ENCODE results near the gene CXCL11. TPM values are rescaled to one million over a fixed set of nuclear protein-coding genes. Genes with fewer than 3 reads are reported as not detected.

Gene CXCL11
- total RNA-seq, 1 experiment from 2014 or later, result not detected

DNA sequence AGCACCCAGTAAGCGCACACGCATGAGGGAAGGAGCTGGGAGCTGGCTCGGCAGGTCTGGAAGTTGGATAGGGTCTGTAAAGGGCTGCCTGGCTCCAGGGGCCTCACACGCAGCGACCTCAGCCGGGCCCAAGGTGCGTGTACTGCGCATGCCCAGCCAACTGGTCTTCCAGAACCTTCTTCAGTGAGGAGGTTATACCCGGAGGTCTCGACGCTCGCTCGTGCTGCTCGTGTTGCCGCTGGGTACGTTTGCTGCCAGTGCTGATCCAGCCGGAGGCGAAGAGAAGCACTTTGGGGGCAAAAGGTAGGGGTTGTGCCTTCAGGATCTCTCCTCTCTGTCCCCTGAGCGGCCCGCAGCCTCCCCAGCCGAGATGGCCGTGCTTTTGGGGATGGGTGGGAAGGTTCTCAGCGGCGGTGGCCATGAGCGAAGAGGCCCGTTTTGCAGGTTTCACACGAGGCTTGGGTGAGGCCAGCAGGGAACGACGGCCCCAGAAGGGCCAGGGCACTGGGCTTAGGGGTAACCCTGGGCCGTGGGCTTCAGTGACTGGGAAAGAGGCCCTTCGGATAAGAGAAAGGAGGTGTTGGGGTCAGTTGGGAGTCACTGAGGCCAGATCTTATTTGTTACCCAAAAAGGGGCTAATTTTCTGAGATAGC, 24.7 kb downstream of the CXCL11 start:
- Mint-ChIP-seq H3K4me3 (ENCODE audit: unreplicated experiment) (no peak overlapping the region), H3K4me1 (ENCODE audit: low read depth, unreplicated experiment) (peaks cover 39% of the 10 kb centered on the region), H3K36me3 (ENCODE audit: insufficient read depth, unreplicated experiment) (no peaks in the 10 kb centered on the region), H3K27ac (ENCODE audit: unreplicated experiment) (no peak overlapping the region), H3K9me3 (ENCODE audit: unreplicated experiment) (no peaks in the 10 kb centered on the region), H3K27me3 (ENCODE audit: insufficient read depth, unreplicated experiment) (no peaks in the 10 kb centered on the region)
- no peaks in the 10 kb centered on the region for H3K36me3 ChIP-seq (ENCODE audit: control insufficient read depth, insufficient read depth, low read length)
- H3K4me3 ChIP-seq (ENCODE audit: low read depth, low read length), result no peak overlapping the region
- no peaks in the 10 kb centered on the region for H3K27me3 ChIP-seq (replicated peaks; ENCODE audit: control insufficient read depth, insufficient read depth, low read length)
- CTCF ChIA-PET, result no interaction called here
- POLR2A ChIA-PET, result no interaction called here
- intact Hi-C loops (cut with micrococcal nuclease; ENCODE audit: unreplicated experiment), result no loop called here
- no peaks in the 10 kb centered on the region for H3K9me3 ChIP-seq
- TF ChIP-seq, protein P1, sequence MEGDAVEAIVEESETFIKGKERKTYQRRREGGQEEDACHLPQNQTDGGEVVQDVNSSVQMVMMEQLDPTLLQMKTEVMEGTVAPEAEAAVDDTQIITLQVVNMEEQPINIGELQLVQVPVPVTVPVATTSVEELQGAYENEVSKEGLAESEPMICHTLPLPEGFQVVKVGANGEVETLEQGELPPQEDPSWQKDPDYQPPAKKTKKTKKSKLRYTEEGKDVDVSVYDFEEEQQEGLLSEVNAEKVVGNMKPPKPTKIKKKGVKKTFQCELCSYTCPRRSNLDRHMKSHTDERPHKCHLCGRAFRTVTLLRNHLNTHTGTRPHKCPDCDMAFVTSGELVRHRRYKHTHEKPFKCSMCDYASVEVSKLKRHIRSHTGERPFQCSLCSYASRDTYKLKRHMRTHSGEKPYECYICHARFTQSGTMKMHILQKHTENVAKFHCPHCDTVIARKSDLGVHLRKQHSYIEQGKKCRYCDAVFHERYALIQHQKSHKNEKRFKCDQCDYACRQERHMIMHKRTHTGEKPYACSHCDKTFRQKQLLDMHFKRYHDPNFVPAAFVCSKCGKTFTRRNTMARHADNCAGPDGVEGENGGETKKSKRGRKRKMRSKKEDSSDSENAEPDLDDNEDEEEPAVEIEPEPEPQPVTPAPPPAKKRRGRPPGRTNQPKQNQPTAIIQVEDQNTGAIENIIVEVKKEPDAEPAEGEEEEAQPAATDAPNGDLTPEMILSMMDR (IDR thresholded peaks at IDR 0.05; ENCODE audit: insufficient read depth in 1 of 2, low read depth in 1 of 2, low read length in 1 of 2, severe bottlenecking in 1 of 2, unreplicated experiment in 1 of 2), result no peak
- no peak for DNase-seq
- BruUV-seq (replicated peaks), result no TSS peak
- peaks cover 57% of the 10 kb centered on the region for H3K4me1 ChIP-seq

GRCh38 chr4:76010576-76010975, 25.3 kb downstream of the CXCL11 start:
- Mint-ChIP-seq H3K27me3 (ENCODE audit: insufficient read depth, unreplicated experiment) (no peaks in the 10 kb centered on the region), H3K36me3 (ENCODE audit: insufficient read depth, unreplicated experiment) (no peaks in the 10 kb centered on the region), H3K27ac (ENCODE audit: unreplicated experiment) (no peak overlapping the region), H3K4me1 (ENCODE audit: low read depth, unreplicated experiment) (peaks cover 37% of the 10 kb centered on the region), H3K9me3 (ENCODE audit: unreplicated experiment) (no peaks in the 10 kb centered on the region), H3K4me3 (ENCODE audit: unreplicated experiment) (no peak overlapping the region)
- Histone ChIP-seq H3K36me3 (ENCODE audit: control insufficient read depth, insufficient read depth, low read length) (no peaks in the 10 kb centered on the region), H3K4me3 (ENCODE audit: low read depth, low read length) (no peak overlapping the region), H3K4me1 (peaks cover 57% of the 10 kb centered on the region), H3K9me3 (no peaks in the 10 kb centered on the region), H3K27me3 (replicated peaks; ENCODE audit: control insufficient read depth, insufficient read depth, low read length) (no peaks in the 10 kb centered on the region)
- POLR2A ChIA-PET, result no interaction called here
- CTCF ChIA-PET, result no interaction called here
- no peak for DNase-seq
- no TSS peak for BruUV-seq (replicated peaks)
- intact Hi-C loops (cut with micrococcal nuclease; ENCODE audit: unreplicated experiment), result no loop called here
- TF ChIP-seq, protein P1 (IDR thresholded peaks at IDR 0.05; ENCODE audit: insufficient read depth in 1 of 2, low read depth in 1 of 2, low read length in 1 of 2, severe bottlenecking in 1 of 2, unreplicated experiment in 1 of 2), result no peak

- Mint-ChIP-seq H3K9me3 (ENCODE audit: unreplicated experiment) (peaks cover 2% of the 10 kb centered on the region), H3K27me3 (ENCODE audit: insufficient read depth, unreplicated experiment) (no peaks in the 10 kb centered on the region), H3K4me3 (ENCODE audit: unreplicated experiment) (no peak overlapping the region), H3K27ac (ENCODE audit: unreplicated experiment) (no peak overlapping the region), H3K4me1 (ENCODE audit: low read depth, unreplicated experiment) (peaks cover 33% of the 10 kb centered on the region), H3K36me3 (ENCODE audit: insufficient read depth, unreplicated experiment) (no peaks in the 10 kb centered on the region)
- TF ChIP-seq, protein P1 (IDR thresholded peaks at IDR 0.05; ENCODE audit: insufficient read depth in 1 of 2, low read depth in 1 of 2, low read length in 1 of 2, severe bottlenecking in 1 of 2, unreplicated experiment in 1 of 2), result no peak
- DNase-seq, result no peak
- peaks cover 49% of the 10 kb centered on the region for H3K4me1 ChIP-seq
- H3K4me3 ChIP-seq (ENCODE audit: low read depth, low read length), result no peak overlapping the region
- no peaks in the 10 kb centered on the region for H3K36me3 ChIP-seq (ENCODE audit: control insufficient read depth, insufficient read depth, low read length)
- no TSS peak for BruUV-seq (replicated peaks)
- H3K9me3 ChIP-seq, result no peaks in the 10 kb centered on the region
- intact Hi-C loops (cut with micrococcal nuclease; ENCODE audit: unreplicated experiment), result no loop called here
- no peaks in the 10 kb centered on the region for H3K27me3 ChIP-seq (replicated peaks; ENCODE audit: control insufficient read depth, insufficient read depth, low read length)
- CTCF ChIA-PET, result no interaction called here
- POLR2A ChIA-PET, result no interaction called here
Observed at GRCh38 chr4:76009311-76009710, 26.6 kb downstream of the CXCL11 start.

Data from Caco-2 (cell line).